ENCODE measurements around the gene PAK5.
A peak's percentile ranks its signal among the peaks of the same experiment; 100 is the strongest.
"Not testable (repeated sequence)": the region's sequence is repeated elsewhere in the genome, so short reads cannot be mapped to it uniquely, and the experiment has no call there.

The PAK5 gene

GRCh38 chr20:9672981-9673380 lies 165.9 kb downstream of the PAK5 start:
- DNase-seq = no peak

- no peak for DNase-seq
These were observed 166.8 kb downstream of the PAK5 start for GRCh38 chr20:9672027-9672426.

- DNase-seq = no peak
These were observed 170.5 kb downstream of the PAK5 start for GRCh38 chr20:9668381-9668780.

- no peak for DNase-seq
These were observed 175.5 kb downstream of the PAK5 start for GRCh38 chr20:9663423-9663822.

GRCh38 chr20:9660236-9660868 lies 178.5 kb downstream of the PAK5 start:
- no peak for DNase-seq

- no peak for DNase-seq
These were observed 191.1 kb downstream of the PAK5 start for GRCh38 chr20:9647741-9648140.

GRCh38 chr20:9646375-9646774 lies 192.5 kb downstream of the PAK5 start:
- DNase-seq = no peak

GRCh38 chr20:9642882-9643281 lies 196.0 kb downstream of the PAK5 start:
- DNase-seq = no peak

GRCh38 chr20:9641499-9642000 lies 197.3 kb downstream of the PAK5 start:
- not testable (repeated sequence) for DNase-seq

GRCh38 chr20:9637889-9638288 lies 201.0 kb downstream of the PAK5 start:
- DNase-seq = no peak

- no peak for DNase-seq
These were observed 203.1 kb downstream of the PAK5 start for GRCh38 chr20:9635750-9636149.

- no peak for DNase-seq
These were observed 204.5 kb downstream of the PAK5 start for GRCh38 chr20:9634327-9634726.

- no peak for DNase-seq
These were observed 205.9 kb downstream of the PAK5 start for GRCh38 chr20:9632991-9633390.

GRCh38 chr20:9632265-9632664 lies 206.6 kb downstream of the PAK5 start:
- DNase-seq = no peak

GRCh38 chr20:9630554-9630953 lies 208.3 kb downstream of the PAK5 start:
- no peak for DNase-seq

GRCh38 chr20:9629831-9630230 lies 209.0 kb downstream of the PAK5 start:
- DNase-seq = no peak

GRCh38 chr20:9628589-9628988 lies 210.3 kb downstream of the PAK5 start:
- DNase-seq = no peak

- no peak for DNase-seq
These were observed 210.7 kb downstream of the PAK5 start for GRCh38 chr20:9628141-9628540.

GRCh38 chr20:9627219-9627618 lies 211.7 kb downstream of the PAK5 start:
- no peak for DNase-seq

GRCh38 chr20:9626357-9626756 lies 212.5 kb downstream of the PAK5 start:
- DNase-seq = no peak

- DNase-seq = no peak
These were observed 220.9 kb downstream of the PAK5 start for GRCh38 chr20:9617940-9618339.

- DNase-seq = peak; percentile 12
These were observed 221.9 kb downstream of the PAK5 start for GRCh38 chr20:9616833-9617461.

- DNase-seq = no peak
These were observed 222.4 kb downstream of the PAK5 start for GRCh38 chr20:9616455-9616805.

- no peak for DNase-seq
These were observed 223.0 kb downstream of the PAK5 start for GRCh38 chr20:9615766-9616454.

Data from NK-92 treated with Interleukin-12 subunit alpha and Interleukin-12 subunit beta, amount 100 ng/mL, for 24 hours (cell line).